ENCODE data around the gene ALX4. TPM values are rescaled to one million over a fixed set of nuclear protein-coding genes. Genes with fewer than 3 reads are reported as not detected.

The ALX4 gene
- total RNA-seq, 1 experiment from 2014 or later = 0.08 TPM

Other genes starting within 250 kb of the ALX4 start
- gene ACCS, start 243.9 kb downstream of the ALX4 start, total RNA-seq (2014; rRNA removed; shearing (Covaris generic)) = 5.1 and 7.2 TPM in 2 replicates
- 98.9 and 114 TPM in 2 replicates for gene EXT2, start 214.5 kb downstream of the ALX4 start, total RNA-seq (2014; rRNA removed; shearing (Covaris generic))

All from SK-MEL-5 (cell line).